K562 (cell line): ENCODE results near the gene SHANK1. TPM values are rescaled to one million over a fixed set of nuclear protein-coding genes. Genes with fewer than 3 reads are reported as not detected.

Experiments
- ATF2 ChIP-seq: sonication (generic); formaldehyde crosslinking; IDR thresholded peaks from 2 replicates; pipeline ENCODE4 v1.8.1; 2022; ENCODE audit warnings: missing genetic modification reagents
- BHLHE40 ChIP-seq: IDR thresholded peaks from 2 replicates; pipeline ENCODE4 v1.6.1; 2011; ENCODE audit warnings: low read length, improper control_type of control experiment
- CCNT2 ChIP-seq: IDR thresholded peaks from 2 replicates; pipeline ENCODE4 v1.6.1; 2011; ENCODE audit warnings: borderline replicate concordance, low read depth, mild to moderate bottlenecking, moderate library complexity, mixed read lengths, low read length; ENCODE audit not compliant: insufficient read length; ENCODE audit errors: extremely low read depth
- DPF2 ChIP-seq: fragments of 450-650 bp; IDR thresholded peaks from 2 replicates; pipeline ENCODE4 v1.6.1; 2016
- ESRRA ChIP-seq: fragments of 450-650 bp; IDR thresholded peaks from 2 replicates; pipeline ENCODE4 v1.6.1; 2014; ENCODE audit warnings: low read depth, mild to moderate bottlenecking, moderate library complexity, borderline replicate concordance
- GABPB2 ChIP-seq: fragments of 250-450 bp; sonication (Bioruptor Pico); conservative IDR thresholded peaks from 2 replicates; pipeline ENCODE4 v1.5.1; 2021; ENCODE audit warnings: mild to moderate bottlenecking
- GTF2A2 ChIP-seq: IDR thresholded peaks from 2 replicates; pipeline ENCODE4 v1.6.1; 2016; ENCODE audit warnings: mild to moderate bottlenecking, missing genetic modification characterization, missing compliant biosample characterization
- HDAC8 ChIP-seq: fragments of 450-650 bp; IDR thresholded peaks from 2 replicates; pipeline ENCODE4 v1.6.1; 2016; ENCODE audit warnings: mild to moderate bottlenecking, missing genetic modification characterization, moderate library complexity, missing compliant biosample characterization
- NCOA1 ChIP-seq: fragments of 450-650 bp; IDR thresholded peaks from 2 replicates; pipeline ENCODE4 v1.6.1; 2016; ENCODE audit warnings: low read depth
- NFE2L1 ChIP-seq: fragments of 450-650 bp; IDR thresholded peaks from 2 replicates; pipeline ENCODE4 v1.6.1; 2016; ENCODE audit warnings: missing genetic modification characterization, low read depth, mild to moderate bottlenecking, missing compliant biosample characterization, moderate library complexity, borderline replicate concordance
- NFYB ChIP-seq: IDR thresholded peaks from 2 replicates; pipeline ENCODE4 v1.6.1; 2011; ENCODE audit warnings: mild to moderate bottlenecking, moderate library complexity; ENCODE audit not compliant: insufficient read length; ENCODE audit errors: extremely low read depth
- PCBP1 ChIP-seq: fragments of 200-400 bp; formaldehyde crosslinking; IDR thresholded peaks from 2 replicates; pipeline ENCODE4 v1.6.1; 2018; ENCODE audit warnings: mild to moderate bottlenecking, low read depth, low read length; ENCODE audit not compliant: poor library complexity, severe bottlenecking
- STAT5A ChIP-seq: IDR thresholded peaks from 2 replicates; pipeline ENCODE4 v1.6.1; 2012; ENCODE audit warnings: low read length, inconsistent platforms, borderline replicate concordance
- TAL1 ChIP-seq: fragments of 450-650 bp; IDR thresholded peaks from 2 replicates; pipeline ENCODE4 v1.6.1; 2016; ENCODE audit warnings: mild to moderate bottlenecking
- ZBTB9 ChIP-seq: fragments of 450-650 bp; formaldehyde crosslinking; IDR thresholded peaks from 2 replicates; pipeline ENCODE4 v1.4.0; 2020; ENCODE audit warnings: mild to moderate bottlenecking, moderate library complexity
- ZNF324 ChIP-seq: fragments of 250-450 bp; sonication (Bioruptor Pico); IDR thresholded peaks from 2 replicates; pipeline ENCODE4 v1.4.0; 2020; ENCODE audit warnings: mild to moderate bottlenecking
- ZNF41 ChIP-seq: fragments of 250-450 bp; sonication (Bioruptor Pico); conservative IDR thresholded peaks from 2 replicates; pipeline ENCODE4 v1.4.0; 2020; ENCODE audit warnings: mild to moderate bottlenecking
- polyA plus RNA-seq, 8 experiments: library from polyadenylated mRNA; depleted of rRNA in 4 of 8; stranded (reverse) in 5 of 8; unstranded in 3 of 8; fragments of >200 nt; fragmentation: Nextera tagmentation in 2 of 8; fragmentation: Illumina TruSeq in 1 of 8; extraction: Ambion mirVana in 2 of 8; extraction: Trizol in 1 of 8; gene quantifications; 2 replicates each; pipeline versions ENCODE4 v1.2.1 to v1.2.3, GENCODE V29; 2011 to 2014; ENCODE audit warnings: inconsistent platforms in 1 of 8, missing spikeins in 1 of 8
- total RNA-seq, 7 experiments: library from RNA; depleted of rRNA in 6 of 7; stranded (reverse); fragments of >200 nt in 6 of 7; fragmentation: Illumina TruSeq in 2 of 7; extraction: Trizol in 2 of 7; gene quantifications; 2 replicates each; pipeline versions ENCODE4 v1.2.1 to v1.2.3, GENCODE V29; 2011 to 2021; ENCODE audit warnings: low replicate concordance in 1 of 7
- TF ChIP-seq, protein P1 (sequence below): sonication (generic); formaldehyde crosslinking; IDR thresholded peaks from 2 replicates; pipeline ENCODE4 v1.9.0; 2022; ENCODE audit warnings: mild to moderate bottlenecking, missing genetic modification reagents
- TF ChIP-seq, protein P2 (sequence below), 2 experiments: fragments of 150-350 bp in 1 of 2; IDR thresholded peaks; 2 replicates each; pipeline ENCODE4 v1.6.1; 2012 to 2016; ENCODE audit warnings: low read depth in 2 of 2, low read length in 2 of 2, mild to moderate bottlenecking in 1 of 2, moderate library complexity in 1 of 2
- TF ChIP-seq, protein P3 (sequence below), 2 experiments: fragments of 200-800 bp in 1 of 2; sonication (Bioruptor generic) in 1 of 2; sonication (generic) in 1 of 2; formaldehyde crosslinking in 1 of 2; IDR thresholded peaks in 1 of 2; conservative IDR thresholded peaks in 1 of 2; 2 replicates each; pipeline versions ENCODE4 v1.5.0 to v1.6.1; 2016 to 2020; ENCODE audit warnings: missing compliant biosample characterization in 1 of 2, missing genetic modification characterization in 1 of 2, missing genetic modification reagents in 1 of 2

The SHANK1 gene
- total and polyA plus RNA-seq, 9 of the 15 experiments (the other 6 are each of a cell fraction or from before 2014, with no cell fraction given), result 0.33 to 1.3 (median 0.55) TPM; not detected in 2

GRCh38 chr19:50723735-50724521 lies 4.3 kb upstream of the SHANK1 start (continued):
- TF ChIP-seq, protein P1, sequence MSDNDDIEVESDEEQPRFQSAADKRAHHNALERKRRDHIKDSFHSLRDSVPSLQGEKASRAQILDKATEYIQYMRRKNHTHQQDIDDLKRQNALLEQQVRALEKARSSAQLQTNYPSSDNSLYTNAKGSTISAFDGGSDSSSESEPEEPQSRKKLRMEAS, result peak; percentile 97
- TF ChIP-seq ATF2, result no peak
- TF ChIP-seq NFYB, result no peak
- TF ChIP-seq STAT5A, result no peak
- no peak for TF ChIP-seq ZNF324 (CRISPR knock-in tag)
- TF ChIP-seq TAL1, result no peak
- peak; percentile 82 for TF ChIP-seq BHLHE40
- no peak for TF ChIP-seq HDAC8 (tag)
- TF ChIP-seq, protein P2, sequence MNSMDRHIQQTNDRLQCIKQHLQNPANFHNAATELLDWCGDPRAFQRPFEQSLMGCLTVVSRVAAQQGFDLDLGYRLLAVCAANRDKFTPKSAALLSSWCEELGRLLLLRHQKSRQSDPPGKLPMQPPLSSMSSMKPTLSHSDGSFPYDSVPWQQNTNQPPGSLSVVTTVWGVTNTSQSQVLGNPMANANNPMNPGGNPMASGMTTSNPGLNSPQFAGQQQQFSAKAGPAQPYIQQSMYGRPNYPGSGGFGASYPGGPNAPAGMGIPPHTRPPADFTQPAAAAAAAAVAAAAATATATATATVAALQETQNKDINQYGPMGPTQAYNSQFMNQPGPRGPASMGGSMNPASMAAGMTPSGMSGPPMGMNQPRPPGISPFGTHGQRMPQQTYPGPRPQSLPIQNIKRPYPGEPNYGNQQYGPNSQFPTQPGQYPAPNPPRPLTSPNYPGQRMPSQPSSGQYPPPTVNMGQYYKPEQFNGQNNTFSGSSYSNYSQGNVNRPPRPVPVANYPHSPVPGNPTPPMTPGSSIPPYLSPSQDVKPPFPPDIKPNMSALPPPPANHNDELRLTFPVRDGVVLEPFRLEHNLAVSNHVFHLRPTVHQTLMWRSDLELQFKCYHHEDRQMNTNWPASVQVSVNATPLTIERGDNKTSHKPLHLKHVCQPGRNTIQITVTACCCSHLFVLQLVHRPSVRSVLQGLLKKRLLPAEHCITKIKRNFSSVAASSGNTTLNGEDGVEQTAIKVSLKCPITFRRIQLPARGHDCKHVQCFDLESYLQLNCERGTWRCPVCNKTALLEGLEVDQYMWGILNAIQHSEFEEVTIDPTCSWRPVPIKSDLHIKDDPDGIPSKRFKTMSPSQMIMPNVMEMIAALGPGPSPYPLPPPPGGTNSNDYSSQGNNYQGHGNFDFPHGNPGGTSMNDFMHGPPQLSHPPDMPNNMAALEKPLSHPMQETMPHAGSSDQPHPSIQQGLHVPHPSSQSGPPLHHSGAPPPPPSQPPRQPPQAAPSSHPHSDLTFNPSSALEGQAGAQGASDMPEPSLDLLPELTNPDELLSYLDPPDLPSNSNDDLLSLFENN (IDR thresholded peaks at IDR 0.05; ENCODE audit: low read depth in 2 of 2, low read length in 2 of 2), result no peak
- TF ChIP-seq ESRRA, result no peak
- 0 out of 2 replicates have a peak, but pooled peaks have one; percentile 81 for TF ChIP-seq ZBTB9 (CRISPR knock-in tag)
- no peak for TF ChIP-seq NCOA1
- no peak for TF ChIP-seq GABPB2
- TF ChIP-seq NFE2L1, result no peak
- TF ChIP-seq ZNF41 (CRISPR knock-in tag), result no peak
- no peak for TF ChIP-seq CCNT2
- no peak for TF ChIP-seq PCBP1
- TF ChIP-seq, protein P3, sequence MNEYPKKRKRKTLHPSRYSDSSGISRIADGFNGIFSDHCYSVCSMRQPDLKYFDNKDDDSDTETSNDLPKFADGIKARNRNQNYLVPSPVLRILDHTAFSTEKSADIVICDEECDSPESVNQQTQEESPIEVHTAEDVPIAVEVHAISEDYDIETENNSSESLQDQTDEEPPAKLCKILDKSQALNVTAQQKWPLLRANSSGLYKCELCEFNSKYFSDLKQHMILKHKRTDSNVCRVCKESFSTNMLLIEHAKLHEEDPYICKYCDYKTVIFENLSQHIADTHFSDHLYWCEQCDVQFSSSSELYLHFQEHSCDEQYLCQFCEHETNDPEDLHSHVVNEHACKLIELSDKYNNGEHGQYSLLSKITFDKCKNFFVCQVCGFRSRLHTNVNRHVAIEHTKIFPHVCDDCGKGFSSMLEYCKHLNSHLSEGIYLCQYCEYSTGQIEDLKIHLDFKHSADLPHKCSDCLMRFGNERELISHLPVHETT (CRISPR knock-in tag; conservative IDR thresholded peaks at IDR 0.05 in 1 of 2, IDR thresholded peaks at IDR 0.05 in 1 of 2), result no peak
- TF ChIP-seq GTF2A2 (tag), result no peak
- no peak for TF ChIP-seq DPF2
